H9 (cell line): Measurements from ENCODE around the gene IFIT5. TPM values are rescaled to one million over a fixed set of nuclear protein-coding genes. Genes with fewer than 3 reads are reported as not detected.

Source experiments
- DNase-seq: peaks from one replicate; pipeline ENCODE4 v3.0.0-alpha.2; 2017
- H2AFZ ChIP-seq: one replicate; pipeline ENCODE4 v1.6.1; 2013; ENCODE audit warnings: mild to moderate bottlenecking, low read length, control low read depth, moderate library complexity
- H2AK5ac ChIP-seq: 2 replicates; pipeline ENCODE4 v1.6.1; 2013; ENCODE audit warnings: low read length, control low read depth, mixed read lengths; ENCODE audit not compliant: insufficient read length
- H2BK120ac ChIP-seq: one replicate; pipeline ENCODE4 v1.6.1; 2013; ENCODE audit warnings: low read depth, mild to moderate bottlenecking, low read length, control low read depth, inconsistent platforms; ENCODE audit not compliant: poor library complexity, severe bottlenecking
- H2BK12ac ChIP-seq: 2 replicates; pipeline ENCODE4 v1.6.1; 2013; ENCODE audit warnings: low read length, control low read depth, mixed read lengths, low read depth; ENCODE audit not compliant: insufficient read length
- H2BK15ac ChIP-seq: 2 replicates; pipeline ENCODE4 v1.6.1; 2013; ENCODE audit warnings: low read depth, low read length, control low read depth
- H2BK20ac ChIP-seq: one replicate; pipeline ENCODE4 v1.6.1; 2013; ENCODE audit warnings: low read depth, mild to moderate bottlenecking, low read length, control low read depth, inconsistent platforms; ENCODE audit not compliant: poor library complexity, severe bottlenecking
- H2BK5ac ChIP-seq: 2 replicates; pipeline ENCODE4 v1.6.1; 2013; ENCODE audit warnings: low read length, control low read depth, mixed read lengths; ENCODE audit not compliant: insufficient read length
- H3K14ac ChIP-seq: 2 replicates; pipeline ENCODE4 v1.6.1; 2013; ENCODE audit warnings: low read length, control low read depth; ENCODE audit not compliant: insufficient read depth
- H3K18ac ChIP-seq: 2 replicates; pipeline ENCODE4 v1.6.1; 2013; ENCODE audit warnings: low read depth, mild to moderate bottlenecking, mixed read lengths, low read length, control low read depth; ENCODE audit not compliant: insufficient read length
- H3K23ac ChIP-seq: 2 replicates; pipeline ENCODE4 v1.6.1; 2013; ENCODE audit warnings: low read length, control low read depth, mixed read lengths, low read depth; ENCODE audit not compliant: insufficient read length
- H3K23me2 ChIP-seq: 2 replicates; pipeline ENCODE4 v1.6.1; 2013; ENCODE audit warnings: low read depth, mild to moderate bottlenecking, mixed read lengths, low read length, control low read depth; ENCODE audit not compliant: insufficient read length, poor library complexity, severe bottlenecking
- H3K27ac ChIP-seq: 2 replicates; pipeline ENCODE4 v1.5.1; 2013; ENCODE audit warnings: low read length, control low read depth, mixed read lengths, low read depth; ENCODE audit not compliant: insufficient read length
- H3K27me3 ChIP-seq: 2 replicates; pipeline ENCODE4 v1.6.1; 2013; ENCODE audit warnings: low read length, control low read depth, inconsistent platforms; ENCODE audit not compliant: insufficient read depth
- H3K4ac ChIP-seq: 2 replicates; pipeline ENCODE4 v1.6.1; 2013; ENCODE audit warnings: low read depth, mild to moderate bottlenecking, control low read depth, inconsistent platforms, low read length, moderate library complexity
- H3K4me1 ChIP-seq: 2 replicates; pipeline ENCODE4 v1.6.1; 2013; ENCODE audit warnings: low read length, control low read depth, inconsistent platforms; ENCODE audit not compliant: insufficient read depth
- H3K4me2 ChIP-seq: 2 replicates; pipeline ENCODE4 v1.6.1; 2013; ENCODE audit warnings: low read length, control low read depth, mixed read lengths; ENCODE audit not compliant: insufficient read length, insufficient read depth
- H3K56ac ChIP-seq: 2 replicates; pipeline ENCODE4 v1.6.1; 2013; ENCODE audit warnings: low read depth, mild to moderate bottlenecking, mixed read lengths, low read length, control low read depth; ENCODE audit not compliant: insufficient read length
- H3K79me1 ChIP-seq: 2 replicates; pipeline ENCODE4 v1.6.1; 2013; ENCODE audit warnings: low read depth, mild to moderate bottlenecking, moderate library complexity, low read length, control low read depth, inconsistent platforms; ENCODE audit not compliant: insufficient read depth, poor library complexity, severe bottlenecking
- H3K79me2 ChIP-seq: 2 replicates; pipeline ENCODE4 v1.6.1; 2013; ENCODE audit warnings: low read length, control low read depth, inconsistent platforms; ENCODE audit not compliant: insufficient read depth
- H3K9ac ChIP-seq: 2 replicates; pipeline ENCODE4 v1.6.1; 2013; ENCODE audit warnings: low read length, control low read depth, mixed read lengths; ENCODE audit not compliant: insufficient read length; ENCODE audit errors: extremely low read depth
- H3K9me3 ChIP-seq: one replicate; pipeline ENCODE4 v1.6.1; 2013; ENCODE audit warnings: low read depth, low read length, inconsistent platforms; ENCODE audit not compliant: control insufficient read depth
- H3T11ph ChIP-seq: one replicate; pipeline ENCODE4 v1.6.1; 2013; ENCODE audit warnings: mild to moderate bottlenecking, low read length, control low read depth, inconsistent platforms
- H4K20me1 ChIP-seq: one replicate; pipeline ENCODE4 v1.6.1; 2013; ENCODE audit not compliant: control insufficient read depth, insufficient read length, insufficient read depth
- H4K5ac ChIP-seq: 2 replicates; pipeline ENCODE4 v1.6.1; 2013; ENCODE audit warnings: low read depth, mild to moderate bottlenecking, mixed read lengths, low read length, control low read depth; ENCODE audit not compliant: insufficient read length
- H4K8ac ChIP-seq: replicated peaks from 2 replicates; pipeline ENCODE4 v1.6.1; 2013; ENCODE audit warnings: low read length, control low read depth, mixed read lengths, low read depth; ENCODE audit not compliant: insufficient read length
- H4K91ac ChIP-seq: 2 replicates; pipeline ENCODE4 v1.6.1; 2013; ENCODE audit warnings: low read depth, mild to moderate bottlenecking, moderate library complexity, mixed read lengths, low read length, control low read depth; ENCODE audit not compliant: insufficient read length
- H3K27ac Mint-ChIP-seq, 3 experiments: 2 replicates in 2 of 3; 3 replicates in 1 of 3; pipeline ENCODE4 v1.8.0; 2020 to 2021; ENCODE audit warnings: mixed read lengths in 3 of 3, mild to moderate bottlenecking in 1 of 3, moderate library complexity in 1 of 3
- H3K27me3 Mint-ChIP-seq: 2 replicates; pipeline ENCODE4 v1.8.0; 2021; ENCODE audit warnings: low read depth, mild to moderate bottlenecking, moderate library complexity, mixed read lengths
- H3K36me3 Mint-ChIP-seq, 3 experiments: 2 replicates in 2 of 3; 3 replicates in 1 of 3; pipeline ENCODE4 v1.8.0; 2020 to 2021; ENCODE audit warnings: low read depth in 3 of 3, mixed read lengths in 3 of 3; ENCODE audit not compliant: insufficient read depth in 1 of 3
- H3K4me1 Mint-ChIP-seq, 2 experiments: 2 replicates each; pipeline ENCODE4 v1.8.0; 2020; ENCODE audit warnings: mixed read lengths in 2 of 2
- H3K4me3 Mint-ChIP-seq, 2 experiments: 2 replicates in 1 of 2; 3 replicates in 1 of 2; pipeline ENCODE4 v1.8.0; 2020 to 2021; ENCODE audit warnings: mild to moderate bottlenecking in 2 of 2, mixed read lengths in 2 of 2, moderate library complexity in 1 of 2
- H3K9me3 Mint-ChIP-seq, 2 experiments: 2 replicates in 1 of 2; 3 replicates in 1 of 2; pipeline ENCODE4 v1.8.0; 2020; ENCODE audit warnings: mild to moderate bottlenecking in 2 of 2, mixed read lengths in 2 of 2, moderate library complexity in 1 of 2
- WGBS: extraction: QIAGEN DNeasy Blood & Tissue Kit; methylation state at CpG from one replicate; pipeline ENCODE4 v1.1.7; 2013; ENCODE audit warnings: missing lambda C conversion rate, low lambda C conversion rate, mixed read lengths; ENCODE audit not compliant: insufficient read length; ENCODE audit errors: extremely low coverage; 5-methylcytosine and 5-hydroxymethylcytosine counted together
- total RNA-seq: library from RNA; stranded (reverse); gene quantifications from 2 replicates; pipeline ENCODE4 v1.2.1, GENCODE V29; 2021
- TF ChIP-seq, protein P1 (sequence below): fragments of 200-600 bp; sonication (generic); conservative IDR thresholded peaks from 3 replicates; pipeline ENCODE4 v1.8.0; 2021; ENCODE audit warnings: antibody characterized with exemption, mild to moderate bottlenecking

Gene IFIT5
- total RNA-seq, 1 experiment from 2014 or later: 2.3 TPM

DNA sequence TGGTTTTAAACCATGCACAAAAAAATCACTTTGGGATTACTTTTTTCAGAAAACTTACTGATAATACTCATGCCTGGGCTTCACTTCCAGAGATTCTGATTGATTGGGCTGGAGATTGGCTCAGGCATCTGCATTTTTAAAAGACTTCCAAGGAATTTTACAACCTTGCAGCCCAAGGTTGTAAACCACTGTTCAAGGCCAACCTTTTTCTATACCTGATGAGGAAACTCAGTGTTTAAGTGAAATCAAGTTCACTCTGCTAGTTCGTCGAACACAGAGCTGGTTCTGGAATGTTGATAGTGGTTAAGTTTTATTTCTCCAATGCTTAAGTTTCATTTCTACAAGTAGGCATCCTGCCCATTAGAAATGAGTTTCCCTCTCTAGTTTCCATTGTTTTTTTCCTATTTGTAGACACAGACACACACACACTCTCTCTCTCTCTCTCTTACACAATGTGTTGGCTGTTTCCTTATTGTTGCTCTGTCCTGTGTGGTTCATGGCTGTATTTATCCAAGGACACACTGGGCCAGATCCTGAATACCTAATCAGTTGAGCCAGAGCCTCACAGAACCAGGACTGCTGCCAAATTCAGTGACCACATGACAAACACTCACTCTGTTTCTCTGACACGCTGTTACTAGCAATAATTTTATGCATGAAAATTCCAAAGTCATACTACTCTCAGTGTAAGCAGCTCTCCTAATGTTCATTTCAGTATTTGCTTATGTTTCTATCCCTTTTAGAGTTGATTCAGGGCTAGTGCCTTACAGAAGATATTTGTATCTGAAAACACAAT, 40.3 kb upstream of the IFIT5 start:
- Histone ChIP-seq H3K9me3 (no peaks in the 10 kb centered on the region), H3K4ac (no peak overlapping the region), H3T11ph (no peak overlapping the region), H3K14ac (no peak overlapping the region), H2BK12ac (no peak overlapping the region), H4K8ac (no peak overlapping the region), H2AK5ac (no peak overlapping the region), H2BK5ac (no peak overlapping the region), H3K23me2 (no peaks in the 10 kb centered on the region), H2BK120ac (no peak overlapping the region), H4K5ac (no peak overlapping the region), H3K79me2 (no peaks in the 10 kb centered on the region; the same call in 1 of the 2 replicates), H3K56ac (no peak overlapping the region), H4K20me1 (no peaks in the 10 kb centered on the region), H4K91ac (no peak overlapping the region), H3K4me2 (no peak overlapping the region), H3K4me1 (no peaks in the 10 kb centered on the region; the same call in 1 of the 2 replicates), H2BK15ac (no peak overlapping the region), H2AFZ (no peak overlapping the region), H3K9ac (no peak overlapping the region), H2BK20ac (no peak overlapping the region), H3K18ac (no peak overlapping the region), H3K27me3 (no peaks in the 10 kb centered on the region), H3K23ac (no peak overlapping the region), H3K79me1 (no peaks in the 10 kb centered on the region), H3K27ac (no peak overlapping the region)
- WGBS: no CpG with 5 or more reads among the region's 3 CpGs
- H3K27me3 Mint-ChIP-seq: no peaks in the 10 kb centered on the region; the same call in 1 of the 2 replicates
- peaks cover 15% of the 10 kb centered on the region in 2 experiments for H3K4me1 Mint-ChIP-seq
- no peaks in the 10 kb centered on the region for H3K9me3 Mint-ChIP-seq
- no peak overlapping the region for H3K4me3 Mint-ChIP-seq
- TF ChIP-seq, protein P1, sequence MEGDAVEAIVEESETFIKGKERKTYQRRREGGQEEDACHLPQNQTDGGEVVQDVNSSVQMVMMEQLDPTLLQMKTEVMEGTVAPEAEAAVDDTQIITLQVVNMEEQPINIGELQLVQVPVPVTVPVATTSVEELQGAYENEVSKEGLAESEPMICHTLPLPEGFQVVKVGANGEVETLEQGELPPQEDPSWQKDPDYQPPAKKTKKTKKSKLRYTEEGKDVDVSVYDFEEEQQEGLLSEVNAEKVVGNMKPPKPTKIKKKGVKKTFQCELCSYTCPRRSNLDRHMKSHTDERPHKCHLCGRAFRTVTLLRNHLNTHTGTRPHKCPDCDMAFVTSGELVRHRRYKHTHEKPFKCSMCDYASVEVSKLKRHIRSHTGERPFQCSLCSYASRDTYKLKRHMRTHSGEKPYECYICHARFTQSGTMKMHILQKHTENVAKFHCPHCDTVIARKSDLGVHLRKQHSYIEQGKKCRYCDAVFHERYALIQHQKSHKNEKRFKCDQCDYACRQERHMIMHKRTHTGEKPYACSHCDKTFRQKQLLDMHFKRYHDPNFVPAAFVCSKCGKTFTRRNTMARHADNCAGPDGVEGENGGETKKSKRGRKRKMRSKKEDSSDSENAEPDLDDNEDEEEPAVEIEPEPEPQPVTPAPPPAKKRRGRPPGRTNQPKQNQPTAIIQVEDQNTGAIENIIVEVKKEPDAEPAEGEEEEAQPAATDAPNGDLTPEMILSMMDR: no peak
- no peak overlapping the region; a peak in 1 of 7 replicates for H3K27ac Mint-ChIP-seq
- DNase-seq: no peak
- H3K36me3 Mint-ChIP-seq: no peaks in the 10 kb centered on the region
